GM23338 (cell line): ENCODE measurements around the gene ZC2HC1B. TPM values are rescaled to one million over a fixed set of nuclear protein-coding genes. Genes with fewer than 3 reads are reported as not detected.

Source experiments
- ATAC-seq: fragments of 200-7000 bp; cut with Tn5 transposase; 3 replicates; pipeline ENCODE4 v1.9.1; 2020
- DNase-seq: peaks from one replicate; pipeline ENCODE4 v3.0.0-alpha.2; 2015; ENCODE audit warnings: low spot score
- H2AFZ ChIP-seq: fragments of 200-600 bp; sonication (generic); 2 replicates; pipeline ENCODE4 v1.8.0; 2016; ENCODE audit warnings: antibody characterized with exemption, mild to moderate bottlenecking, moderate library complexity
- H3F3A ChIP-seq: fragments of 200-600 bp; sonication (generic); replicated peaks from 2 replicates; pipeline ENCODE4 v1.8.0; 2017; ENCODE audit warnings: antibody characterized with exemption, mixed run types, low read depth
- H3K27ac ChIP-seq: fragments of 200-600 bp; sonication (generic); 2 replicates; pipeline ENCODE4 v1.6.1; 2016; ENCODE audit warnings: low read depth
- H3K27me3 ChIP-seq: fragments of 200-600 bp; sonication (generic); 2 replicates; pipeline ENCODE4 v1.8.0; 2016; ENCODE audit warnings: mild to moderate bottlenecking, mixed run types, moderate library complexity; ENCODE audit not compliant: insufficient read depth
- H3K36me3 ChIP-seq: fragments of 200-600 bp; sonication (generic); 2 replicates; pipeline ENCODE4 v1.8.0; 2016; ENCODE audit warnings: mild to moderate bottlenecking; ENCODE audit not compliant: insufficient read depth
- H3K4me1 ChIP-seq: fragments of 200-600 bp; sonication (generic); 2 replicates; pipeline ENCODE4 v1.8.0; 2016; ENCODE audit warnings: mild to moderate bottlenecking, moderate library complexity; ENCODE audit not compliant: insufficient read depth
- H3K4me2 ChIP-seq: fragments of 200-600 bp; sonication (generic); 2 replicates; pipeline ENCODE4 v1.7.1; 2017; ENCODE audit warnings: mixed run types
- H3K4me3 ChIP-seq: fragments of 200-600 bp; sonication (generic); 2 replicates; pipeline ENCODE4 v1.6.1; 2016; ENCODE audit warnings: mixed run types
- H3K79me2 ChIP-seq: fragments of 200-600 bp; sonication (generic); replicated peaks from 2 replicates; pipeline ENCODE4 v1.8.0; 2017; ENCODE audit warnings: mild to moderate bottlenecking; ENCODE audit not compliant: insufficient read depth
- H3K9me2 ChIP-seq: fragments of 200-600 bp; sonication (generic); 2 replicates; pipeline ENCODE4 v1.8.0; 2017; ENCODE audit not compliant: insufficient read depth
- H4K20me1 ChIP-seq: fragments of 200-600 bp; sonication (generic); replicated peaks from 2 replicates; pipeline ENCODE4 v1.8.0; 2017; ENCODE audit warnings: mild to moderate bottlenecking; ENCODE audit not compliant: insufficient read depth
- H3K27ac Mint-ChIP-seq: 2 replicates; pipeline ENCODE4 v1.8.0; 2020; ENCODE audit warnings: inconsistent platforms, mild to moderate bottlenecking, moderate library complexity, mixed read lengths
- H3K27me3 Mint-ChIP-seq: 3 replicates; pipeline ENCODE4 v1.8.0; 2022; ENCODE audit warnings: low read depth, mild to moderate bottlenecking, moderate library complexity, mixed read lengths, inconsistent platforms; ENCODE audit not compliant: insufficient read depth, poor library complexity
- H3K36me3 Mint-ChIP-seq: 3 replicates; pipeline ENCODE4 v1.8.0; 2021; ENCODE audit warnings: low read depth, mild to moderate bottlenecking, inconsistent platforms, moderate library complexity, mixed read lengths
- H3K4me1 Mint-ChIP-seq: 3 replicates; pipeline ENCODE4 v1.8.0; 2020; ENCODE audit warnings: mild to moderate bottlenecking, inconsistent platforms, mixed read lengths
- H3K4me3 Mint-ChIP-seq: 3 replicates; pipeline ENCODE4 v1.8.0; 2021; ENCODE audit warnings: moderate library complexity, mild to moderate bottlenecking, inconsistent platforms, mixed read lengths
- H3K9me3 Mint-ChIP-seq: 3 replicates; pipeline ENCODE4 v1.8.0; 2020; ENCODE audit warnings: moderate library complexity, mild to moderate bottlenecking, inconsistent platforms, mixed read lengths
- EZH2 ChIP-seq: fragments of 200-600 bp; sonication (generic); IDR thresholded peaks from one replicate; pipeline ENCODE4 v1.8.0; 2017; ENCODE audit warnings: antibody characterized with exemption, mild to moderate bottlenecking, low read depth; ENCODE audit not compliant: unreplicated experiment
- EZH2phosphoT487 ChIP-seq: fragments of 200-600 bp; sonication (generic); IDR thresholded peaks from one replicate; pipeline ENCODE4 v1.8.1; 2018; ENCODE audit warnings: antibody characterized with exemption; ENCODE audit not compliant: unreplicated experiment
- NANOG ChIP-seq: IDR thresholded peaks from 2 replicates; pipeline ENCODE4 v1.6.1; 2016; ENCODE audit warnings: antibody characterized with exemption, borderline replicate concordance
- POLR2AphosphoS5 ChIP-seq: IDR thresholded peaks from 2 replicates; pipeline ENCODE4 v1.6.1; 2016; ENCODE audit warnings: antibody characterized with exemption, low read depth
- STAT1 ChIP-seq: IDR thresholded peaks from one replicate; pipeline ENCODE4 v1.6.1; 2016; ENCODE audit warnings: antibody characterized with exemption; ENCODE audit not compliant: unreplicated experiment
- ZNF114 ChIP-seq: fragments of 250-450 bp; sonication (Bioruptor Pico); IDR thresholded peaks from 2 replicates; pipeline ENCODE4 v1.5.0; 2020; ENCODE audit warnings: mild to moderate bottlenecking, moderate library complexity
- ZNF331 ChIP-seq: fragments of 250-450 bp; sonication (Bioruptor Pico); IDR thresholded peaks from 2 replicates; pipeline ENCODE4 v1.5.0; 2020; ENCODE audit warnings: low read depth, mild to moderate bottlenecking, moderate library complexity
- ZNF462 ChIP-seq: fragments of 250-450 bp; sonication (Bioruptor Pico); IDR thresholded peaks from 2 replicates; pipeline ENCODE4 v1.5.0; 2020; ENCODE audit warnings: mild to moderate bottlenecking, moderate library complexity
- polyA plus RNA-seq: library from polyadenylated mRNA; unstranded; fragments of >200 nt; fragmentation: Nextera tagmentation; extraction: Ambion mirVana; gene quantifications from 2 replicates; pipeline ENCODE4 v1.2.1, GENCODE V29; 2016
- total RNA-seq: library from RNA; depleted of rRNA; stranded (reverse); fragments of >200 nt; shearing (Covaris generic); gene quantifications from 2 replicates; pipeline ENCODE4 v1.2.3, GENCODE V29; 2014
- TF ChIP-seq, protein P1 (sequence below): IDR thresholded peaks from one replicate; pipeline ENCODE4 v1.6.1; 2018; ENCODE audit warnings: antibody characterized with exemption; ENCODE audit not compliant: unreplicated experiment

Gene ZC2HC1B
- total and polyA plus RNA-seq, 2 experiments from 2014 or later: not detected

DNA sequence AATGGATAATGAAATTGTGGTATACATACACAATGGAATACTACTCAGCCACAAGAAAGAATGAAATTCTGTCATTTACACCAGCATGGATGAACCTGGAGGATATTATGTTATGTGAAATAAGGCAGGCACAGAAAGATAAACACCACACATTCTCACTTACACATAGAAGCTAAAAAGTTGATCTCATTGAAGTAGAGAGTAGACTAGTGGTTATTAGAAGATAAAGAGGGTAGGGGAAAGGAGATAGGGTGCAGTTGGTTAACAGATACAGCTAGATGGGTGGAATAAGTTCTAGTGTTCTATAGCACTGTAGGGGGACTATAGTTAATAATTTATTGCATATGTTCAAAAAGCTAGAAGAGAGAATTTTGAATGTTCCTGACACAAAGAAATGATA lies 46.7 kb upstream of the ZC2HC1B start:
- Histone ChIP-seq H3F3A (no peaks in the 10 kb centered on the region), H2AFZ (no peak overlapping the region), H3K79me2 (no peaks in the 10 kb centered on the region), H3K4me3 (no peak overlapping the region), H3K4me1 (peaks cover 4% of the 10 kb centered on the region), H3K27me3 (no peaks in the 10 kb centered on the region), H4K20me1 (no peaks in the 10 kb centered on the region; the same call in 1 of the 2 replicates), H3K4me2 (no peak overlapping the region), H3K27ac (no peak overlapping the region), H3K9me2 (0 out of 2 replicates have a peak, but pooled peaks cover 3% of the 10 kb centered on the region), H3K36me3 (no peaks in the 10 kb centered on the region; the same call in 1 of the 2 replicates)
- DNase-seq: no peak
- Mint-ChIP-seq H3K27me3 (peaks cover 5% of the 10 kb centered on the region), H3K27ac (no peak overlapping the region), H3K4me3 (no peak overlapping the region), H3K9me3 (no peaks in the 10 kb centered on the region), H3K4me1 (peaks cover 5% of the 10 kb centered on the region), H3K36me3 (peaks cover 7% of the 10 kb centered on the region; the same call in 2 of the 3 replicates)
- no peak for TF ChIP-seq EZH2phosphoT487
- no peak for TF ChIP-seq NANOG
- no peak for TF ChIP-seq STAT1
- TF ChIP-seq ZNF462 (CRISPR knock-in tag): no peak
- TF ChIP-seq POLR2AphosphoS5: no peak
- TF ChIP-seq ZNF331: no peak
- TF ChIP-seq, protein P1, sequence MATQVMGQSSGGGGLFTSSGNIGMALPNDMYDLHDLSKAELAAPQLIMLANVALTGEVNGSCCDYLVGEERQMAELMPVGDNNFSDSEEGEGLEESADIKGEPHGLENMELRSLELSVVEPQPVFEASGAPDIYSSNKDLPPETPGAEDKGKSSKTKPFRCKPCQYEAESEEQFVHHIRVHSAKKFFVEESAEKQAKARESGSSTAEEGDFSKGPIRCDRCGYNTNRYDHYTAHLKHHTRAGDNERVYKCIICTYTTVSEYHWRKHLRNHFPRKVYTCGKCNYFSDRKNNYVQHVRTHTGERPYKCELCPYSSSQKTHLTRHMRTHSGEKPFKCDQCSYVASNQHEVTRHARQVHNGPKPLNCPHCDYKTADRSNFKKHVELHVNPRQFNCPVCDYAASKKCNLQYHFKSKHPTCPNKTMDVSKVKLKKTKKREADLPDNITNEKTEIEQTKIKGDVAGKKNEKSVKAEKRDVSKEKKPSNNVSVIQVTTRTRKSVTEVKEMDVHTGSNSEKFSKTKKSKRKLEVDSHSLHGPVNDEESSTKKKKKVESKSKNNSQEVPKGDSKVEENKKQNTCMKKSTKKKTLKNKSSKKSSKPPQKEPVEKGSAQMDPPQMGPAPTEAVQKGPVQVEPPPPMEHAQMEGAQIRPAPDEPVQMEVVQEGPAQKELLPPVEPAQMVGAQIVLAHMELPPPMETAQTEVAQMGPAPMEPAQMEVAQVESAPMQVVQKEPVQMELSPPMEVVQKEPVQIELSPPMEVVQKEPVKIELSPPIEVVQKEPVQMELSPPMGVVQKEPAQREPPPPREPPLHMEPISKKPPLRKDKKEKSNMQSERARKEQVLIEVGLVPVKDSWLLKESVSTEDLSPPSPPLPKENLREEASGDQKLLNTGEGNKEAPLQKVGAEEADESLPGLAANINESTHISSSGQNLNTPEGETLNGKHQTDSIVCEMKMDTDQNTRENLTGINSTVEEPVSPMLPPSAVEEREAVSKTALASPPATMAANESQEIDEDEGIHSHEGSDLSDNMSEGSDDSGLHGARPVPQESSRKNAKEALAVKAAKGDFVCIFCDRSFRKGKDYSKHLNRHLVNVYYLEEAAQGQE: no peak
- no peak for TF ChIP-seq EZH2
- no peak for TF ChIP-seq ZNF114 (CRISPR knock-in tag)
- no peak for ATAC-seq
